ENCODE results near the gene TEX19. TPM values are rescaled to one million over a fixed set of nuclear protein-coding genes. Genes with fewer than 3 reads are reported as not detected.
A peak's percentile ranks its signal among the peaks of the same experiment; 100 is the strongest.

TEX19 gene
- total and polyA plus RNA-seq, 2 experiments from 2014 or later: 0.51 TPM; not detected in 1

DNA sequence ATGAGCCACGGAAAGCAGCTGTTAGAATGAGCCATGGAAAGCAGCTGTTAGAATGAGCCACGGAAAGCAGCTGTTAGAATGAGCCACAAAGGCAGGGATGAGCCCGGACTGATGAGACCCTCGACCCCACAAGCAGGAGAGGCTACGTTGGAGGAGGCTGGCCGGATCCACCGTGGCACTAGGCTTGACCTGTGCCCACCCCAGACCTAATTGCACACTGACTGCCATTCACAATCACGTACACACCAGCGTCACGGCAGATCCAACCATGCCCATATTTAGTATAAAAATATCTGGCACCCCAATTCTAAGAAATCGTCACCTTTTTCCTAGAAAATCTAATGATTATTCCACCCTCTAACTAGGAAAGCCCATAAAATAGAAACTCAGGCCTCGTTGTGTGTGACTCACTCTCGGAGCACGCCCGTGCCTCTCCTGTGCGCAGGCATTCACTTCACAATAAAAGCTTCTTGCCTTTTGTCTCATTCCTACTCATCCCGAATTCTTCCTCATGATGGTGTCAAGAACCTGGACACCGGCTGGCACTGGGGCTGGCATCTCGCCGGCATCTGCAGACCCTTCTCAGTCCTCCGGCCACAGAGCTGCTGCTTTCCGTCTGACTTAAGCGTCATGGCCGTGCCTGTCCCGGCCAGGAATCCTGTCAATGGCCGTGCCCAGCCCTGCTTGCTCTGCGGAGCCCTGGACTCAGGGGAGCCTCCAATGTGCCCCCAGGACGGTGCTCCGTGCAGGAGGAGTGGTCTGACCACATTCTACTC lies 20.0 kb upstream of the TEX19 start:
- Histone ChIP-seq H3K36me3 (no peaks in the 10 kb centered on the region), H3K4me3 (no peak overlapping the region), H3K27me3 (peaks cover 51% of the 10 kb centered on the region), H3K9me3 (ENCODE audit: low read depth) (no peaks in the 10 kb centered on the region), H3K27ac (no peak overlapping the region), H3K4me1 (ENCODE audit: low read depth) (peaks cover 3% of the 10 kb centered on the region)
- DNase-seq (ENCODE audit: low read depth in 1 of 2, low spot score in 1 of 2): peak in 1 of 2 donors; percentile 70
- no peak for TF ChIP-seq CTCF (IDR thresholded peaks at IDR 0.05; ENCODE audit: low read depth, low read length)

DNA sequence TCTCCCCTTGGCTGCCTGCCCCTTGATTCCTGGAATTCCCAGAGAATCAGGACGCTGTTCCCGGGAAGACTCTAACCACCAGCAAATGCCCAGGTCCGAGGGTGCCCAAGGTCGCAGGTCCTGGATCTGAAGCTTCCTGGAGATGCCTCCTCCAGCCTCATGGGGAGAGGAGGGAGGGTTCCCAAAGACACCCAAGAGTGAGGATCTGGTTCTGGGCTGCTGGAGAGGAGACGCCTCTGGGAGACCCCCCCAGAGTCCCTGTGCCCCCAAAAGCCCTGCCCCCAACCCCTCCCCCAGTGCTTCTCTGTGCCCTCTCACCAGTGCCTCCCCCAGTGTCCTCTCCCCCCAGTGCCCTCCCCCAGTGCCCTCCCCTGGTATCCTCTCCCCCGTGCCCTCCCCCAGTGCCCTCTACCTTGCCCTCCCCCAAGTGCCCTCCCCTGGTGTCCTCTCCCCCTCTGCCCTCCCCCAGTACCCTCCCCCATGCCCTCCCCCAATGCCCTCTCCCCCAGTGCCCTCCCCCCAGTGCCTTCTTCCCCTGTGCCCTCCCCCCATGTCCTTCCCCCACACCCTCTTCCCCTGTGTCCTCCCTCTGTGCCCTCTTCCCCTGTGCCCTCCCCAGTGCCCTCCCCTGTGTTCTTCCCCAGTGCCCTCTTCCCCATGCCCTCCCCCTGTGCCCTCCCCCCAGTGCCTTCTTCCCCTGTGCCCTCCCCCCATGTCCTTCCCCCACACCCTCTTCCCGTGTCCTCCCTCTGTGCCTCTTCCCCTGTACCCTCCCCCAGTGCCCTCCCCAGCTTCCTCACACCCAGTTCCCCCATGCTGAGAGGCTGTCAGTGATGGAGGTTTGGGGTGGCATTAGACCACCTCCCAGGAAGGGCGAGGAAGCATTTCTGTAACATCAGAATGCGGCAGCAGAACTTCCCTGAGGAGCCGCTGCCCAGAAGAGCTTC lies 19.1 kb upstream of the TEX19 start:
- Histone ChIP-seq H3K9me3 (ENCODE audit: low read depth) (no peaks in the 10 kb centered on the region), H3K36me3 (no peaks in the 10 kb centered on the region), H3K27me3 (peaks cover 43% of the 10 kb centered on the region), H3K27ac (no peak overlapping the region), H3K4me3 (no peak overlapping the region), H3K4me1 (ENCODE audit: low read depth) (peaks cover 3% of the 10 kb centered on the region)
- TF ChIP-seq CTCF (IDR thresholded peaks at IDR 0.05; ENCODE audit: low read depth, low read length): no peak
- DNase-seq (ENCODE audit: low read depth in 1 of 2, low spot score in 1 of 2): no peak

GRCh38 chr17:82342361-82343079 lies 16.5 kb upstream of the TEX19 start:
- Histone ChIP-seq H3K36me3 (no peaks in the 10 kb centered on the region), H3K4me3 (no peak overlapping the region), H3K27ac (no peak overlapping the region), H3K4me1 (ENCODE audit: low read depth) (no peaks in the 10 kb centered on the region), H3K27me3 (peaks cover 20% of the 10 kb centered on the region), H3K9me3 (ENCODE audit: low read depth) (no peaks in the 10 kb centered on the region)
- TF ChIP-seq CTCF (IDR thresholded peaks at IDR 0.05; ENCODE audit: low read depth, low read length): no peak
- DNase-seq (ENCODE audit: low read depth in 1 of 2, low spot score in 1 of 2): no peak

DNA sequence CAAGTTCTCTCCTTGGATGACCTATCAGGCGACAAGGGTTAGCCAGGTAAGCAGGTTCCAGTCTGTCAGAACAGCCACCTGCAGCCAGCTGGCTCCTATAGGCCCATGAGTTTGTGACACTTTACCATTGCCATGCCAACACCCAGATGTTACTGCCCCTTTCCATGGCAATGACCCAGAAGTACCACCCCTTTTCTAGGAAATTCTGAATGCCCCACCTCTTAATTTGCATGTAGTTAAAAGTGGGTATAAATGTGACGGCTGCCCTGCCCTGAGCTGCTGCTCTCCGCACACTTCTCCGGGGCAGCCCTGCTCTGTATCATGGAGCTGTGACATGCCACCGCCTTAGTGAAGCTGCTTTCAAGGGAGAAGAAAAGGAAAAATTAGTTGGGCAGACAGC lies 15.5 kb upstream of the TEX19 start:
- Histone ChIP-seq H3K4me1 (ENCODE audit: low read depth) (no peaks in the 10 kb centered on the region), H3K4me3 (no peak overlapping the region), H3K36me3 (no peaks in the 10 kb centered on the region), H3K27ac (no peak overlapping the region), H3K27me3 (peaks cover 9% of the 10 kb centered on the region), H3K9me3 (ENCODE audit: low read depth) (no peaks in the 10 kb centered on the region)
- TF ChIP-seq CTCF (IDR thresholded peaks at IDR 0.05; ENCODE audit: low read depth, low read length): no peak
- DNase-seq (ENCODE audit: low read depth in 1 of 2, low spot score in 1 of 2): no peak

- TF ChIP-seq CTCF (IDR thresholded peaks at IDR 0.05; ENCODE audit: low read depth, low read length): no peak
- H3K4me1 ChIP-seq (ENCODE audit: low read depth): no peaks in the 10 kb centered on the region
- no peak for DNase-seq (ENCODE audit: low read depth in 1 of 2, low spot score in 1 of 2)
- no peak overlapping the region for H3K4me3 ChIP-seq
- peaks cover 3% of the 10 kb centered on the region for H3K27me3 ChIP-seq
- no peaks in the 10 kb centered on the region for H3K9me3 ChIP-seq (ENCODE audit: low read depth)
- no peak overlapping the region for H3K27ac ChIP-seq
- H3K36me3 ChIP-seq: no peaks in the 10 kb centered on the region
These were observed 14.7 kb upstream of the TEX19 start for GRCh38 chr17:82344175-82344907.

Measured in cardiac muscle cell (in vitro differentiated cells and primary cell).